Activated CD8-positive, alpha-beta T cell treated with anti-CD3 and anti-CD28 coated beads, Interleukin-2, amount 10 ng/mL, durations not matched to agents 7 days and 5 days (primary cell): ENCODE data around the gene IGFBP6. TPM values are rescaled to one million over a fixed set of nuclear protein-coding genes. Genes with fewer than 3 reads are reported as not detected.

Experiments used
- ATAC-seq: fragments of 150-1000 bp; cut with Tn5 transposase; one replicate; pipeline ENCODE4 v1.10.0; 2021; ENCODE audit warnings: moderate library complexity
- CTCF ChIA-PET: fragments of 350-600 bp; sonication (Branson Sonifier 250); formaldehyde crosslinking; loops from one replicate; lab custom pipeline; 2021; ENCODE audit warnings: antibody characterized with exemption; lab: Charles Lee
- POLR2A ChIA-PET: fragments of 350-600 bp; sonication (Branson Sonifier 250); formaldehyde crosslinking; loops from one replicate; lab custom pipeline; 2021; ENCODE audit warnings: antibody characterized with exemption; lab: Charles Lee
- DNase-seq: peaks from one replicate; pipeline ENCODE4 v3.0.0-alpha.2; 2020
- H3K27ac Mint-ChIP-seq: one replicate; pipeline ENCODE4 v1.8.0; 2021; ENCODE audit warnings: mild to moderate bottlenecking, mixed read lengths
- H3K27me3 Mint-ChIP-seq: one replicate; pipeline ENCODE4 v1.8.0; 2021; ENCODE audit warnings: low read depth, mixed read lengths
- H3K36me3 Mint-ChIP-seq: one replicate; pipeline ENCODE4 v1.8.0; 2021; ENCODE audit warnings: low read depth, mixed read lengths
- H3K4me1 Mint-ChIP-seq: one replicate; pipeline ENCODE4 v1.8.0; 2021; ENCODE audit warnings: low read depth, mixed read lengths
- H3K4me3 Mint-ChIP-seq: one replicate; pipeline ENCODE4 v1.8.0; 2021; ENCODE audit warnings: mild to moderate bottlenecking, mixed read lengths
- H3K9me3 Mint-ChIP-seq: one replicate; pipeline ENCODE4 v1.8.0; 2022; ENCODE audit warnings: mixed read lengths; ENCODE audit not compliant: insufficient read depth
- total RNA-seq, 2 experiments: library from RNA; stranded (reverse); gene quantifications; one replicate each; pipeline ENCODE4 v1.2.3, GENCODE V29; 2021

IGFBP6 gene
- total RNA-seq, 2 experiments from 2014 or later = 3.1 to 5.4 TPM

- Mint-ChIP-seq H3K36me3 (peaks cover 14% of the 10 kb centered on the region), H3K4me3 (no peak overlapping the region), H3K27ac (no peak overlapping the region), H3K9me3 (no peaks in the 10 kb centered on the region), H3K4me1 (peaks cover under 1% of the 10 kb centered on the region), H3K27me3 (no peaks in the 10 kb centered on the region)
- POLR2A ChIA-PET = no interaction called here
- DNase-seq (no peak), ATAC-seq (no peak)
- CTCF ChIA-PET = interaction anchor here (1.0 to 2.5 kb wide), 7 partner anchors 8 to 39 kb away, joined by 3 to 11 read pairs (median 4); partner anchors contain the start of genes IGFBP6 and SPRYD3
Observed at GRCh38 chr12:53060721-53061276, 36.7 kb upstream of the IGFBP6 start.

GRCh38 chr12:53061404-53062010, 36.0 kb upstream of the IGFBP6 start:
- Mint-ChIP-seq H3K9me3 (no peaks in the 10 kb centered on the region), H3K36me3 (peaks cover 21% of the 10 kb centered on the region), H3K27ac (no peak overlapping the region), H3K27me3 (no peaks in the 10 kb centered on the region), H3K4me3 (no peak overlapping the region), H3K4me1 (peaks cover 7% of the 10 kb centered on the region)
- ATAC-seq = no peak
- no peak for DNase-seq
- ChIA-PET POLR2A (no interaction called here), CTCF (interaction anchor here (1.0 to 2.5 kb wide), 6 partner anchors 9 to 38 kb away, joined by 3 to 11 read pairs (median 4); partner anchors contain the start of genes IGFBP6 and SPRYD3)

GRCh38 chr12:53062011-53062961, 35.2 kb upstream of the IGFBP6 start:
- Mint-ChIP-seq H3K27ac (no peak overlapping the region), H3K36me3 (peaks cover 22% of the 10 kb centered on the region), H3K27me3 (no peaks in the 10 kb centered on the region), H3K4me1 (peaks cover 7% of the 10 kb centered on the region), H3K9me3 (no peaks in the 10 kb centered on the region), H3K4me3 (no peak overlapping the region)
- ChIA-PET CTCF (interaction anchor here (1.0 to 10.2 kb wide), 8 partner anchors 9 to 152 kb away, joined by 3 to 295 read pairs (median 4); partner anchors contain the start of genes IGFBP6, SOAT2 and SPRYD3), POLR2A (interaction anchor here (1.7 kb wide), 1 partner anchor 17 kb away, joined by 5 read pairs; the partner anchor contains the start of gene SPRYD3)
- DNase-seq = no peak
- no peak for ATAC-seq

GRCh38 chr12:53062977-53063707, 34.3 kb upstream of the IGFBP6 start:
- POLR2A ChIA-PET = interaction anchor here (1.7 kb wide), 1 partner anchor 16 kb away, joined by 5 read pairs; the partner anchor contains the start of gene SPRYD3
- no peak for ATAC-seq
- Mint-ChIP-seq H3K27ac (no peak overlapping the region), H3K4me3 (no peak overlapping the region), H3K36me3 (peaks cover 22% of the 10 kb centered on the region), H3K4me1 (peaks cover 7% of the 10 kb centered on the region), H3K9me3 (no peaks in the 10 kb centered on the region), H3K27me3 (no peaks in the 10 kb centered on the region)
- CTCF ChIA-PET = interaction anchor here (1.0 to 10.2 kb wide), 4 partner anchors 14 to 151 kb away, joined by 3 to 295 read pairs (median 62); partner anchors contain the start of genes IGFBP6, SOAT2 and SPRYD3
- no peak for DNase-seq

GRCh38 chr12:53063708-53064612, 33.5 kb upstream of the IGFBP6 start:
- no peak overlapping the region for H3K4me3 Mint-ChIP-seq
- H3K27ac Mint-ChIP-seq = no peak overlapping the region
- DNase-seq (no peak), ATAC-seq (no peak)
- H3K27me3 Mint-ChIP-seq = no peaks in the 10 kb centered on the region
- H3K36me3 Mint-ChIP-seq = peaks cover 22% of the 10 kb centered on the region
- ChIA-PET POLR2A (interaction anchor here (1.7 kb wide), 1 partner anchor 15 kb away, joined by 5 read pairs; the partner anchor contains the start of gene SPRYD3), CTCF (interaction anchor here (1.0 to 10.2 kb wide), 6 partner anchors 9 to 150 kb away, joined by 3 to 295 read pairs (median 48); partner anchors contain the start of genes IGFBP6, SOAT2 and SPRYD3)
- H3K9me3 Mint-ChIP-seq = no peaks in the 10 kb centered on the region
- H3K4me1 Mint-ChIP-seq = peaks cover 7% of the 10 kb centered on the region

GRCh38 chr12:53064613-53065436, 32.6 kb upstream of the IGFBP6 start:
- Mint-ChIP-seq H3K4me3 (no peak overlapping the region), H3K36me3 (peaks cover 22% of the 10 kb centered on the region), H3K27me3 (no peaks in the 10 kb centered on the region), H3K9me3 (no peaks in the 10 kb centered on the region), H3K27ac (no peak overlapping the region), H3K4me1 (peaks cover 7% of the 10 kb centered on the region)
- POLR2A ChIA-PET = interaction anchor here (0.8 kb wide), 1 partner anchor 34 kb away, joined by 4 read pairs; no protein-coding TSS in a partner anchor
- DNase-seq = no peak
- CTCF ChIA-PET = interaction anchor here (0.6 to 10.2 kb wide), 28 partner anchors 10 to 280 kb away, joined by 3 to 295 read pairs (median 8); partner anchors contain the start of genes AAAS, CSAD, ESPL1 and IGFBP6
- ATAC-seq = no peak

- DNase-seq (no peak), ATAC-seq (no peak)
- peaks cover 22% of the 10 kb centered on the region for H3K36me3 Mint-ChIP-seq
- ChIA-PET CTCF (interaction anchor here (0.6 to 10.2 kb wide), 49 partner anchors 10 to 279 kb away, joined by 3 to 295 read pairs (median 4); partner anchors contain the start of genes AAAS, CSAD, ESPL1 and IGFBP6), POLR2A (interaction anchor here (0.8 to 1.5 kb wide), 2 partner anchors 33 to 38 kb away, joined by 4 to 5 read pairs; partner anchors contain the start of gene SOAT2)
- H3K9me3 Mint-ChIP-seq = no peaks in the 10 kb centered on the region
- H3K27ac Mint-ChIP-seq = no peak overlapping the region
- no peaks in the 10 kb centered on the region for H3K27me3 Mint-ChIP-seq
- peaks cover 7% of the 10 kb centered on the region for H3K4me1 Mint-ChIP-seq
- no peak overlapping the region for H3K4me3 Mint-ChIP-seq
Observed at GRCh38 chr12:53065470-53065869, 32.0 kb upstream of the IGFBP6 start.

GRCh38 chr12:53065975-53066931, 31.2 kb upstream of the IGFBP6 start:
- ChIA-PET POLR2A (interaction anchor here (0.8 to 1.5 kb wide), 2 partner anchors 32 to 37 kb away, joined by 4 to 5 read pairs; partner anchors contain the start of gene SOAT2), CTCF (interaction anchor here (0.6 to 10.2 kb wide), 54 partner anchors 11 to 286 kb away, joined by 3 to 295 read pairs (median 4); partner anchors contain the start of genes AAAS, CSAD, ESPL1 and IGFBP6)
- Mint-ChIP-seq H3K27ac (peak overlapping the region; percentile 69), H3K36me3 (peaks cover 26% of the 10 kb centered on the region), H3K9me3 (no peaks in the 10 kb centered on the region), H3K4me1 (peaks cover 7% of the 10 kb centered on the region), H3K4me3 (no peak overlapping the region), H3K27me3 (no peaks in the 10 kb centered on the region)
- ATAC-seq (peak; percentile 79), DNase-seq (peak; percentile 79)
